GM23338 (cell line): ENCODE measurements around the gene COG1. TPM values are rescaled to one million over a fixed set of nuclear protein-coding genes. Genes with fewer than 3 reads are reported as not detected.

ENCODE experiments used
- ATAC-seq: fragments of 200-7000 bp; cut with Tn5 transposase; 3 replicates; pipeline ENCODE4 v1.9.1; 2020
- DNase-seq: peaks from one replicate; pipeline ENCODE4 v3.0.0-alpha.2; 2015; ENCODE audit warnings: low spot score
- H2AFZ ChIP-seq: fragments of 200-600 bp; sonication (generic); 2 replicates; pipeline ENCODE4 v1.8.0; 2016; ENCODE audit warnings: antibody characterized with exemption, mild to moderate bottlenecking, moderate library complexity
- H3F3A ChIP-seq: fragments of 200-600 bp; sonication (generic); replicated peaks from 2 replicates; pipeline ENCODE4 v1.8.0; 2017; ENCODE audit warnings: antibody characterized with exemption, mixed run types, low read depth
- H3K27ac ChIP-seq: fragments of 200-600 bp; sonication (generic); 2 replicates; pipeline ENCODE4 v1.6.1; 2016; ENCODE audit warnings: low read depth
- H3K27me3 ChIP-seq: fragments of 200-600 bp; sonication (generic); 2 replicates; pipeline ENCODE4 v1.8.0; 2016; ENCODE audit warnings: mild to moderate bottlenecking, mixed run types, moderate library complexity; ENCODE audit not compliant: insufficient read depth
- H3K36me3 ChIP-seq: fragments of 200-600 bp; sonication (generic); 2 replicates; pipeline ENCODE4 v1.8.0; 2016; ENCODE audit warnings: mild to moderate bottlenecking; ENCODE audit not compliant: insufficient read depth
- H3K4me1 ChIP-seq: fragments of 200-600 bp; sonication (generic); 2 replicates; pipeline ENCODE4 v1.8.0; 2016; ENCODE audit warnings: mild to moderate bottlenecking, moderate library complexity; ENCODE audit not compliant: insufficient read depth
- H3K4me2 ChIP-seq: fragments of 200-600 bp; sonication (generic); 2 replicates; pipeline ENCODE4 v1.7.1; 2017; ENCODE audit warnings: mixed run types
- H3K4me3 ChIP-seq: fragments of 200-600 bp; sonication (generic); 2 replicates; pipeline ENCODE4 v1.6.1; 2016; ENCODE audit warnings: mixed run types
- H3K79me2 ChIP-seq: fragments of 200-600 bp; sonication (generic); replicated peaks from 2 replicates; pipeline ENCODE4 v1.8.0; 2017; ENCODE audit warnings: mild to moderate bottlenecking; ENCODE audit not compliant: insufficient read depth
- H3K9me2 ChIP-seq: fragments of 200-600 bp; sonication (generic); 2 replicates; pipeline ENCODE4 v1.8.0; 2017; ENCODE audit not compliant: insufficient read depth
- H4K20me1 ChIP-seq: fragments of 200-600 bp; sonication (generic); replicated peaks from 2 replicates; pipeline ENCODE4 v1.8.0; 2017; ENCODE audit warnings: mild to moderate bottlenecking; ENCODE audit not compliant: insufficient read depth
- H3K27ac Mint-ChIP-seq: 2 replicates; pipeline ENCODE4 v1.8.0; 2020; ENCODE audit warnings: inconsistent platforms, mild to moderate bottlenecking, moderate library complexity, mixed read lengths
- H3K27me3 Mint-ChIP-seq: 3 replicates; pipeline ENCODE4 v1.8.0; 2022; ENCODE audit warnings: low read depth, mild to moderate bottlenecking, moderate library complexity, mixed read lengths, inconsistent platforms; ENCODE audit not compliant: insufficient read depth, poor library complexity
- H3K36me3 Mint-ChIP-seq: 3 replicates; pipeline ENCODE4 v1.8.0; 2021; ENCODE audit warnings: low read depth, mild to moderate bottlenecking, inconsistent platforms, moderate library complexity, mixed read lengths
- H3K4me1 Mint-ChIP-seq: 3 replicates; pipeline ENCODE4 v1.8.0; 2020; ENCODE audit warnings: mild to moderate bottlenecking, inconsistent platforms, mixed read lengths
- H3K4me3 Mint-ChIP-seq: 3 replicates; pipeline ENCODE4 v1.8.0; 2021; ENCODE audit warnings: moderate library complexity, mild to moderate bottlenecking, inconsistent platforms, mixed read lengths
- H3K9me3 Mint-ChIP-seq: 3 replicates; pipeline ENCODE4 v1.8.0; 2020; ENCODE audit warnings: moderate library complexity, mild to moderate bottlenecking, inconsistent platforms, mixed read lengths
- CREB1 ChIP-seq: fragments of 250-450 bp; sonication (Bioruptor Pico); IDR thresholded peaks from 2 replicates; pipeline ENCODE4 v1.5.0; 2020; ENCODE audit warnings: low read depth, mild to moderate bottlenecking, moderate library complexity
- CTCF ChIP-seq, 2 experiments: fragments of 200-600 bp in 1 of 2; sonication (generic) in 1 of 2; conservative IDR thresholded peaks; 2 replicates each; pipeline versions ENCODE4 v1.5.1 to v1.6.1; 2016 to 2017; ENCODE audit warnings: antibody characterized with exemption in 2 of 2, low read depth in 2 of 2, mild to moderate bottlenecking in 2 of 2, moderate library complexity in 1 of 2
- ETS1 ChIP-seq: IDR thresholded peaks from 2 replicates; pipeline ENCODE4 v1.6.1; 2016; ENCODE audit warnings: antibody characterized with exemption
- JUNB ChIP-seq: IDR thresholded peaks from one replicate; pipeline ENCODE4 v1.6.1; 2016; ENCODE audit warnings: antibody characterized with exemption; ENCODE audit not compliant: unreplicated experiment
- NANOG ChIP-seq: IDR thresholded peaks from 2 replicates; pipeline ENCODE4 v1.6.1; 2016; ENCODE audit warnings: antibody characterized with exemption, borderline replicate concordance
- POLR2AphosphoS5 ChIP-seq: IDR thresholded peaks from 2 replicates; pipeline ENCODE4 v1.6.1; 2016; ENCODE audit warnings: antibody characterized with exemption, low read depth
- STAT1 ChIP-seq: IDR thresholded peaks from one replicate; pipeline ENCODE4 v1.6.1; 2016; ENCODE audit warnings: antibody characterized with exemption; ENCODE audit not compliant: unreplicated experiment
- ZNF114 ChIP-seq: fragments of 250-450 bp; sonication (Bioruptor Pico); IDR thresholded peaks from 2 replicates; pipeline ENCODE4 v1.5.0; 2020; ENCODE audit warnings: mild to moderate bottlenecking, moderate library complexity
- ZNF331 ChIP-seq: fragments of 250-450 bp; sonication (Bioruptor Pico); IDR thresholded peaks from 2 replicates; pipeline ENCODE4 v1.5.0; 2020; ENCODE audit warnings: low read depth, mild to moderate bottlenecking, moderate library complexity
- ZNF462 ChIP-seq: fragments of 250-450 bp; sonication (Bioruptor Pico); IDR thresholded peaks from 2 replicates; pipeline ENCODE4 v1.5.0; 2020; ENCODE audit warnings: mild to moderate bottlenecking, moderate library complexity
- polyA plus RNA-seq: library from polyadenylated mRNA; unstranded; fragments of >200 nt; fragmentation: Nextera tagmentation; extraction: Ambion mirVana; gene quantifications from 2 replicates; pipeline ENCODE4 v1.2.1, GENCODE V29; 2016
- total RNA-seq: library from RNA; depleted of rRNA; stranded (reverse); fragments of >200 nt; shearing (Covaris generic); gene quantifications from 2 replicates; pipeline ENCODE4 v1.2.3, GENCODE V29; 2014

The COG1 gene
- total and polyA plus RNA-seq, 2 experiments from 2014 or later, result 15.0 to 26.1 TPM

- no peak for TF ChIP-seq STAT1
- DNase-seq (no peak), ATAC-seq (no peak)
- H3K27ac ChIP-seq, result no peak overlapping the region
- H3K79me2 ChIP-seq, result no peaks in the 10 kb centered on the region
- H4K20me1 ChIP-seq, result no peaks in the 10 kb centered on the region
- H3F3A ChIP-seq, result peaks cover 5% of the 10 kb centered on the region; the same call in 1 of the 2 replicates
- peak overlapping the region; percentile 67 for H2AFZ ChIP-seq
- no peaks in the 10 kb centered on the region; the same call in 1 of the 3 replicates for H3K9me3 Mint-ChIP-seq
- H3K4me1 ChIP-seq, result peaks cover 32% of the 10 kb centered on the region
- H3K27me3 ChIP-seq, result peaks cover 33% of the 10 kb centered on the region
- H3K4me3 Mint-ChIP-seq, result no peak overlapping the region
- H3K27ac Mint-ChIP-seq, result no peak overlapping the region
- peaks cover 37% of the 10 kb centered on the region for H3K27me3 Mint-ChIP-seq
- H3K9me2 ChIP-seq, result no peaks in the 10 kb centered on the region
- peaks cover 44% of the 10 kb centered on the region for H3K4me1 Mint-ChIP-seq
- H3K4me3 ChIP-seq, result no peak overlapping the region
- no peaks in the 10 kb centered on the region for H3K36me3 ChIP-seq
- H3K4me2 ChIP-seq, result no peak overlapping the region
- no peaks in the 10 kb centered on the region; the same call in 2 of the 3 replicates for H3K36me3 Mint-ChIP-seq
Observed at GRCh38 chr17:73160980-73161630, 31.8 kb upstream of the COG1 start.

GRCh38 chr17:73163043-73163442, 29.8 kb upstream of the COG1 start:
- Mint-ChIP-seq H3K4me1 (peaks cover 39% of the 10 kb centered on the region), H3K36me3 (no peaks in the 10 kb centered on the region; the same call in 2 of the 3 replicates), H3K27ac (no peak overlapping the region), H3K4me3 (no peak overlapping the region), H3K27me3 (peaks cover 54% of the 10 kb centered on the region), H3K9me3 (no peaks in the 10 kb centered on the region; the same call in 1 of the 3 replicates)
- DNase-seq, result no peak
- peaks cover 52% of the 10 kb centered on the region for H3K27me3 ChIP-seq
- no peaks in the 10 kb centered on the region for H3F3A ChIP-seq
- H3K4me3 ChIP-seq, result no peak overlapping the region
- ATAC-seq, result no peak
- no peaks in the 10 kb centered on the region for H3K9me2 ChIP-seq
- no peaks in the 10 kb centered on the region for H3K79me2 ChIP-seq
- H3K36me3 ChIP-seq, result no peaks in the 10 kb centered on the region
- H2AFZ ChIP-seq, result no peak overlapping the region
- H3K4me1 ChIP-seq, result peaks cover 27% of the 10 kb centered on the region
- H4K20me1 ChIP-seq, result no peaks in the 10 kb centered on the region
- no peak overlapping the region for H3K4me2 ChIP-seq
- H3K27ac ChIP-seq, result no peak overlapping the region
- TF ChIP-seq NANOG, result no peak
- TF ChIP-seq ZNF462 (CRISPR knock-in tag), result no peak
- no peak for TF ChIP-seq CREB1 (CRISPR knock-in tag)
- no peak for TF ChIP-seq ZNF114 (CRISPR knock-in tag)
- TF ChIP-seq CTCF (conservative IDR thresholded peaks at IDR 0.05; ENCODE audit: low read depth in 2 of 2), result no peak
- no peak for TF ChIP-seq ZNF331
- no peak for TF ChIP-seq POLR2AphosphoS5
- no peak for TF ChIP-seq ETS1
- no peak for TF ChIP-seq JUNB
